C4-2B (cell line): Measurements from ENCODE around the gene TOR1B.

Experiments used
- H3K27ac ChIP-seq: fragments of 450-650 bp; 2 replicates; pipeline ENCODE4 v1.5.1; 2017
- CTCF ChIP-seq: fragments of 450-650 bp; conservative IDR thresholded peaks from 2 replicates; pipeline ENCODE4 v1.5.1; 2017; ENCODE audit warnings: mild to moderate bottlenecking
- ZFX ChIP-seq: fragments of 450-650 bp; IDR thresholded peaks from 2 replicates; pipeline ENCODE4 v1.6.1; 2017

Gene TOR1B

GRCh38 chr9:129851821-129852220 lies 48.8 kb downstream of the TOR1B start:
- H3K27ac ChIP-seq: no peak overlapping the region
- TF ChIP-seq CTCF (no peak), ZFX (no peak)

- no peak for TF ChIP-seq ZFX
- TF ChIP-seq CTCF: no peak
- no peak overlapping the region for H3K27ac ChIP-seq
Observed at GRCh38 chr9:129852579-129852978, 49.6 kb downstream of the TOR1B start.

GRCh38 chr9:129853614-129854013 lies 50.6 kb downstream of the TOR1B start:
- H3K27ac ChIP-seq: no peak overlapping the region
- TF ChIP-seq CTCF: no peak

GRCh38 chr9:129854588-129855110 lies 51.7 kb downstream of the TOR1B start:
- no peak for TF ChIP-seq CTCF
- H3K27ac ChIP-seq: no peak overlapping the region

- no peak overlapping the region for H3K27ac ChIP-seq
- no peak for TF ChIP-seq ZFX
- TF ChIP-seq CTCF: no peak
Observed at GRCh38 chr9:129857207-129857606, 54.2 kb downstream of the TOR1B start.

GRCh38 chr9:129858167-129858962 lies 55.4 kb downstream of the TOR1B start:
- H3K27ac ChIP-seq: no peak overlapping the region
- TF ChIP-seq CTCF: no peak
- TF ChIP-seq ZFX: no peak
